ENCODE data around the gene EXT2. TPM values are rescaled to one million over a fixed set of nuclear protein-coding genes. Genes with fewer than 3 reads are reported as not detected.

The EXT2 gene
- polyA plus RNA-seq, 1 of the 3 experiments (the other 2 are of a cell fraction): 92.9 TPM

GRCh38 chr11:44266056-44266780 lies 170.7 kb downstream of the EXT2 start:
- no peaks in the 10 kb centered on the region for H3K9me2 ChIP-seq
- H3K36me3 ChIP-seq (replicated peaks in 1 of 2; ENCODE audit: control insufficient read depth in 1 of 2, insufficient read depth in 2 of 2, low read length in 1 of 2): no peaks in the 10 kb centered on the region
- H3K9me3 ChIP-seq: no peaks in the 10 kb centered on the region
- no peak overlapping the region for H2AFZ ChIP-seq (ENCODE audit: low read depth)
- H3K79me2 ChIP-seq (ENCODE audit: insufficient read depth): no peaks in the 10 kb centered on the region
- H3K27ac ChIP-seq (ENCODE audit: low read depth in 2 of 2, low read length in 1 of 2): no peak overlapping the region
- no peaks in the 10 kb centered on the region for H3F3A ChIP-seq (replicated peaks; ENCODE audit: insufficient read depth)
- ChIA-PET CTCF (interaction anchor here (0.6 to 1.3 kb wide), 6 partner anchors 11 to 274 kb away, joined by 3 to 4 read pairs (median 3); no protein-coding TSS in a partner anchor), POLR2A (no interaction called here)
- no peak overlapping the region for H3K4me3 ChIP-seq (ENCODE audit: low read depth in 2 of 2, low read length in 1 of 2)
- no peak overlapping the region for H3K9ac ChIP-seq
- 76% methylated on average over 7 of the region's 9 CpGs for WGBS (ENCODE audit: low lambda C conversion rate)
- no peaks in the 10 kb centered on the region for H3K27me3 ChIP-seq (ENCODE audit: insufficient read depth)
- no peaks in the 10 kb centered on the region for H4K20me1 ChIP-seq (ENCODE audit: insufficient read depth)
- H3K4me2 ChIP-seq: no peak overlapping the region
- H3K4me1 ChIP-seq (ENCODE audit: control insufficient read depth in 1 of 2, insufficient read depth in 2 of 2, low read depth in 1 of 2, low read length in 1 of 2): peaks cover 3 to 14% of the 10 kb centered on the region in 2 experiments; a peak in 3 of 4 replicates
- no peak for DNase-seq
- TF ChIP-seq NFIC (IDR thresholded peaks at IDR 0.05; ENCODE audit: borderline replicate concordance): no peak
- no peak for TF ChIP-seq TCF12 (IDR thresholded peaks at IDR 0.05)
- TF ChIP-seq GABPA (IDR thresholded peaks at IDR 0.05; ENCODE audit: low read depth): no peak
- TF ChIP-seq MEF2A (IDR thresholded peaks at IDR 0.05; ENCODE audit: borderline replicate concordance, low read depth): no peak
- no peak for TF ChIP-seq TAF1 (IDR thresholded peaks at IDR 0.05; ENCODE audit: borderline replicate concordance, low read depth, low read length)
- TF ChIP-seq CHD2 (IDR thresholded peaks at IDR 0.05; ENCODE audit: low read length, partially characterized antibody): no peak

GRCh38 chr11:44267006-44267749 lies 171.7 kb downstream of the EXT2 start:
- H3K4me1 ChIP-seq (ENCODE audit: control insufficient read depth in 1 of 2, insufficient read depth in 2 of 2, low read depth in 1 of 2, low read length in 1 of 2): peaks cover 3 to 14% of the 10 kb centered on the region in 2 experiments; a peak in 3 of 4 replicates

More at GRCh38 chr11:44267006-44267749, 171.7 kb downstream of the EXT2 start:
- Histone ChIP-seq H3K9me2 (no peaks in the 10 kb centered on the region), H3K4me2 (no peak overlapping the region), H3K36me3 (replicated peaks in 1 of 2; ENCODE audit: control insufficient read depth in 1 of 2, insufficient read depth in 2 of 2, low read length in 1 of 2) (no peaks in the 10 kb centered on the region), H3K9ac (no peak overlapping the region), H4K20me1 (ENCODE audit: insufficient read depth) (no peaks in the 10 kb centered on the region), H3K27ac (ENCODE audit: low read depth in 2 of 2, low read length in 1 of 2) (no peak overlapping the region), H3K79me2 (ENCODE audit: insufficient read depth) (no peaks in the 10 kb centered on the region), H2AFZ (ENCODE audit: low read depth) (no peak overlapping the region), H3K4me3 (ENCODE audit: low read depth in 2 of 2, low read length in 1 of 2) (no peak overlapping the region), H3K27me3 (ENCODE audit: insufficient read depth) (no peaks in the 10 kb centered on the region), H3K9me3 (no peaks in the 10 kb centered on the region), H3F3A (replicated peaks; ENCODE audit: insufficient read depth) (no peaks in the 10 kb centered on the region)
- ChIA-PET CTCF (interaction anchor here (1.3 to 1.4 kb wide), 4 partner anchors 10 to 273 kb away, joined by 3 to 7 read pairs (median 4); no protein-coding TSS in a partner anchor), POLR2A (no interaction called here)
- 81% methylated on average over 16 of the region's 24 CpGs for WGBS (ENCODE audit: low lambda C conversion rate)
- no peak for DNase-seq
- TF ChIP-seq YY1 (IDR thresholded peaks at IDR 0.05; ENCODE audit: low read depth) (no peak), NRF1 (IDR thresholded peaks at IDR 0.05; ENCODE audit: low read depth, low read length) (no peak), IRF3 (IDR thresholded peaks at IDR 0.05; ENCODE audit: low read depth, low read length) (no peak), SMC3 (IDR thresholded peaks at IDR 0.05; ENCODE audit: low read depth, low read length) (no peak), FOXJ3 (CRISPR knock-in tag; IDR thresholded peaks at IDR 0.05) (no peak), FOXM1 (IDR thresholded peaks at IDR 0.05; ENCODE audit: low read depth) (no peak), PBX3 (IDR thresholded peaks at IDR 0.05) (no peak), ELF1 (IDR thresholded peaks at IDR 0.05) (no peak), USF1 (IDR thresholded peaks at IDR 0.05; ENCODE audit: borderline replicate concordance, low read depth) (no peak), NFIC (IDR thresholded peaks at IDR 0.05; ENCODE audit: borderline replicate concordance) (no peak), POLR2AphosphoS5 (IDR thresholded peaks at IDR 0.05; ENCODE audit: low read depth, low read length) (no peak), TEAD4 (IDR thresholded peaks at IDR 0.05; ENCODE audit: borderline replicate concordance, insufficient read depth) (no peak), RCOR1 (IDR thresholded peaks at IDR 0.05; ENCODE audit: low read length) (no peak), CHD2 (IDR thresholded peaks at IDR 0.05; ENCODE audit: low read length, partially characterized antibody) (no peak)
